Measurements from ENCODE around the gene BOLA2B. TPM values are rescaled to one million over a fixed set of nuclear protein-coding genes. Genes with fewer than 3 reads are reported as not detected.

The BOLA2B gene
- 11.4 TPM for total RNA-seq

DNA sequence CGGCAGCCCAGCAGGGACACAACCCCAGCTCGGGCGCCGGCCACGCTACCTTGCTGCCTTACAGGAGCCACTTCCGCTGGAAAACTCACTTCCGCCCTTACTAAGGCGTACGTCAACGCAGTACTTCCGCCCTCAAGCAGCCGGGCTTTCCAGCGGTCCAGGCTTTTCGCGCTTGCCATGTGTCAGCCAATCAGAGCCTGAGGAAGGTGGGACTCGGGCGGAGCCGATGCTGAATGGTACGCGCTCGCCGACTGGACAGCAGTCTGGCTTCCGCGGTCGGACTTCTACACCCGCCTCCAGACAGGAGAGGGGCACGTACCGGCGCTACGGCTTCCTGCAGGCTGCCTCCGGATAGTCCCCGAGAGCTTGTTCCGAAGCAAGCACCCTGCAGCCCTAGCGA, at the start of gene BOLA2B, which contains the start of gene SLX1A:
Gene BOLA2B, minus strand, starts transcription at position 52 of the 400 bp plus-strand sequence. CDS start 71 bp downstream, outside the sequence.
Gene SLX1A, plus strand, starts transcription at position 261 of the 400 bp plus-strand sequence. CDS start 210 bp downstream, outside the sequence.

DNA sequence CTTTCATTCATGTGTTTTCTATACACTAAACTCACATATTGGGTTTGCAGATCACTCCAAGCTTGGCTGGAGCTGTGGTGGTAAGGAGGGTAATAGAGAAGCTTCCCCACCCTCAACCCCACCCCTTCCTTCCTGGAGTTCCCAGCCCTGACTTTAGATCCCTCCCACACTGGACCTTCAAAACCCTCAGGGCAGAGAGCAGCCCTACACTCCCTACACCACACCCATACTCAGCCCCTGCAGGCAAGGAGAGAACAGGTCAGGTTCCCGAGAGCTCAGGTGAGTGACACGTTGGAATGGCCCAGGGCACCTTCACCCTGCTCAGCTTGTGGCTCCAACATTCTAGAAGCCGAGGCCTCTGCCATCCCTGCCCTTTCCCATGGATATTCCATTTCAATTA, 5.6 kb upstream of the BOLA2B start, which contains the start of gene SULT1A3:
Gene SULT1A3, plus strand, starts transcription at position 207 of the 400 bp plus-strand sequence. CDS start 1,474 bp downstream, outside the sequence.

DNA sequence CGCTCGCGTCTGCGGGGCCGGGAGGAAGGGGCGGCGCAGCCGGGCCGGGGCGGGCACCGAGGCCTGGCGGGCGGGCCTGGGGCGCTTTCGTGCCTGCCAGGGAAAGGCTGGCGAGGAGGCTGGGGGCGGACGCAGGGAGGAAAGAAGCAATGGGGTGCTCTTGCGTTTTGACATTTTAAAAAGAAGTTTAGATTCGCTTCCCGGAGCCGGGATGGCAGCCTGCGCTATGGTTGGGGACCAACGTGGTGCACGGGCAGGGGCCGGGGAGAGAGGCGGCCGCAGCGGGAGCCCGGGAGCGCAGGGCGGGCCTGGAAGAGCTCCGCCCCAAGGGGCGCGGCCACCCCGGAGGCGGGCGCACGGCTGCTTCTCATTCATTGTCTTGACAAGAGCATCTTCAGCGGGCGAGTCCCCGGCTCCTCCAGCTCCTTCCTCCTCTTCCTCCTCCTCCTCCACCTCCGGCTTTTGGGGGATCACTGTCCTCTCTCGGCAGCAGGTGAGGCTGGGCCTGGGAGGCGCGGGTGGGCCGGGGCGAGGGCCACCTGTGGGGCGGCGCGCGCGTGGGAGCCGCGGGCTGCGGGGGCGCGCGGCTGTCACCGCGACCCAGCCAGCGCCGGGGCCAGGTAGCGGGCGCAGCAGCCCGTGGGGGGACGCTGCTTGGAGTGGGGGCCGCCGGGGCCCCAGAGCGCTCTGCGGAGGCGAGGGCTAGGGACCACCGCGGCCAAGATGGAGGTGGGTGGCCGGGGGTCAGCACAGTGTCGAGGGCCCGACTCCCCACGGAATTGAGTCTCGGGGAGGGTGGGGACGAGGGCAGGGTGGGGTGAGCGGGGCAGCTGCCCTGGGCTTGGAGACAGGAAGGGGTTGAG, 10.0 kb downstream of the BOLA2B start, which contains the start of gene CORO1A:
Gene CORO1A, plus strand, starts transcription at position 370 of the 863 bp plus-strand sequence. CDS start 1,608 bp downstream, outside the sequence.

Small RNAs within 50 kb of the gene (small RNA-seq; reads per million reads assigned to genes)
- gene AC106782.4 (ENCODE audit: low replicate concordance): not detected

Other genes starting within 250 kb of the BOLA2B start
- gene TMEM219, start 231.6 kb downstream of the BOLA2B start, total RNA-seq: 54.5 TPM
- gene TAOK2, start 219.8 kb downstream of the BOLA2B start, total RNA-seq: 47.5 TPM
- 19.3 TPM for gene HIRIP3, start 198.0 kb downstream of the BOLA2B start, total RNA-seq
- gene INO80E, start 197.4 kb downstream of the BOLA2B start, total RNA-seq: 37.4 TPM
- 1.9 TPM for gene DOC2A, start 182.6 kb downstream of the BOLA2B start, total RNA-seq
- not detected for gene C16orf92, start 170.5 kb downstream of the BOLA2B start, total RNA-seq
- gene TLCD3B, start 162.4 kb downstream of the BOLA2B start, total RNA-seq: 1.5 TPM
- 850 TPM for gene ALDOA, start 127.9 kb downstream of the BOLA2B start, total RNA-seq
- gene PPP4C, start 117.7 kb downstream of the BOLA2B start, total RNA-seq: 92.4 TPM
- 1.1 TPM for gene TBX6, start 101.7 kb downstream of the BOLA2B start, total RNA-seq
- gene YPEL3, start 97.5 kb downstream of the BOLA2B start, total RNA-seq: 56.3 TPM
- 4.7 TPM for gene GDPD3, start 80.1 kb downstream of the BOLA2B start, total RNA-seq
- 31.2 TPM for gene MAPK3, start 70.4 kb downstream of the BOLA2B start, total RNA-seq
- gene CORO1A, start 10.1 kb downstream of the BOLA2B start, total RNA-seq: 30.8 TPM
- gene SLX1A, start 209 bp upstream of the BOLA2B start, total RNA-seq: 11.6 TPM
- 11.6 TPM for gene SULT1A3, start 5.6 kb upstream of the BOLA2B start, total RNA-seq
- gene NPIPB13, start 54.8 kb upstream of the BOLA2B start, total RNA-seq: 4.5 TPM
- 27.7 TPM for gene CD2BP2, start 161.6 kb upstream of the BOLA2B start, total RNA-seq
- 30.4 TPM for gene TBC1D10B, start 176.8 kb upstream of the BOLA2B start, total RNA-seq
- gene MYL11, start 181.1 kb upstream of the BOLA2B start, total RNA-seq: 1,522 TPM
- gene SEPTIN1, start 188.9 kb upstream of the BOLA2B start, total RNA-seq: 0.41 TPM
- gene ZNF48, start 201.8 kb upstream of the BOLA2B start, total RNA-seq: 11.4 TPM
- 12.3 TPM for gene ZNF771, start 213.9 kb upstream of the BOLA2B start, total RNA-seq
- gene DCTPP1, start 236.4 kb upstream of the BOLA2B start, total RNA-seq: 26.9 TPM